OCI-LY7 (cell line): ENCODE results near the gene SLC25A26. TPM values are rescaled to one million over a fixed set of nuclear protein-coding genes. Genes with fewer than 3 reads are reported as not detected.
A peak's percentile ranks its signal among the peaks of the same experiment; 100 is the strongest.

Source experiments
- BruUV-seq: library from RNA; stranded (reverse); fragments of 400-500 nt; replicated peaks from 2 replicates; lab custom pipeline; 2021; lab: Mats Ljungman, UMichigan
- CTCF ChIA-PET: fragments of 300-600 bp; sonication (Branson Sonifier 250); formaldehyde crosslinking; loops from one replicate; lab custom pipeline; 2022; ENCODE audit warnings: antibody characterized with exemption; ENCODE audit not compliant: unreplicated experiment; lab: Charles Lee
- POLR2A ChIA-PET: fragments of 300-600 bp; sonication (Branson Sonifier 250); formaldehyde crosslinking; loops from one replicate; lab custom pipeline; 2022; ENCODE audit warnings: antibody characterized with exemption; lab: Charles Lee
- DNase-seq: peaks from one replicate; pipeline ENCODE4 v3.0.0-alpha.2; 2015; ENCODE audit warnings: low spot score
- H2AFZ ChIP-seq: fragments of 200-600 bp; sonication (generic), shearing (Covaris generic); 2 replicates; pipeline ENCODE4 v1.6.1; 2014; ENCODE audit warnings: mild to moderate bottlenecking, antibody characterized with exemption, low read length, moderate library complexity
- H3K27ac ChIP-seq: fragments of 200-600 bp; sonication (generic); 2 replicates; pipeline ENCODE4 v1.5.1; 2014; ENCODE audit warnings: mixed run types, low read depth, mild to moderate bottlenecking, moderate library complexity, low read length, inconsistent platforms; ENCODE audit not compliant: poor library complexity, severe bottlenecking
- H3K36me3 ChIP-seq: fragments of 200-600 bp; sonication (generic); 2 replicates; pipeline ENCODE4 v1.6.1; 2014; ENCODE audit warnings: mild to moderate bottlenecking, antibody characterized with exemption, low read length, moderate library complexity, mixed read lengths; ENCODE audit not compliant: insufficient read depth
- H3K4me1 ChIP-seq: fragments of 200-600 bp; sonication (generic); 2 replicates; pipeline ENCODE4 v1.5.1; 2014; ENCODE audit warnings: mild to moderate bottlenecking, low read length; ENCODE audit not compliant: insufficient read depth, poor library complexity, severe bottlenecking
- H3K4me2 ChIP-seq: fragments of 200-600 bp; sonication (generic); 2 replicates; pipeline ENCODE4 v1.6.1; 2014; ENCODE audit warnings: mild to moderate bottlenecking, low read length
- H3K4me3 ChIP-seq: fragments of 200-600 bp; sonication (generic); 2 replicates; pipeline ENCODE4 v1.5.1; 2014; ENCODE audit warnings: mild to moderate bottlenecking, low read depth, low read length; ENCODE audit not compliant: poor library complexity, severe bottlenecking
- H3K79me2 ChIP-seq: fragments of 200-600 bp; sonication (generic); 2 replicates; pipeline ENCODE4 v1.6.1; 2016; ENCODE audit warnings: low read depth, mild to moderate bottlenecking, low read length, moderate library complexity, mixed read lengths; ENCODE audit not compliant: insufficient read depth
- H3K9me2 ChIP-seq: fragments of 200-600 bp; sonication (generic); 2 replicates; pipeline ENCODE4 v1.6.1; 2016; ENCODE audit warnings: mild to moderate bottlenecking, low read length, mixed read lengths; ENCODE audit not compliant: insufficient read depth
- H3K9me3 ChIP-seq: fragments of 200-600 bp; sonication (generic); 2 replicates; pipeline ENCODE4 v1.6.1; 2014; ENCODE audit warnings: mild to moderate bottlenecking, mixed run types, low read length, mixed read lengths
- H4K20me1 ChIP-seq: fragments of 200-600 bp; sonication (generic); 2 replicates; pipeline ENCODE4 v1.6.1; 2014; ENCODE audit warnings: mild to moderate bottlenecking, antibody characterized with exemption, low read length, moderate library complexity, mixed read lengths; ENCODE audit not compliant: insufficient read depth
- CTCF ChIP-seq: fragments of 200-600 bp; sonication (generic); conservative IDR thresholded peaks from 2 replicates; pipeline ENCODE4 v1.5.1; 2014; ENCODE audit warnings: mild to moderate bottlenecking, antibody characterized with exemption, low read length, moderate library complexity, mixed read lengths
- EZH2phosphoT487 ChIP-seq: fragments of 200-600 bp; sonication (generic); IDR thresholded peaks from 2 replicates; pipeline ENCODE4 v1.6.1; 2018; ENCODE audit warnings: low read depth, borderline replicate concordance, mild to moderate bottlenecking, mixed run types, antibody characterized with exemption, low read length, moderate library complexity, mixed read lengths
- intact Hi-C: fragments of 100-400 bp; cut with micrococcal nuclease; formaldehyde crosslinking; loops from one replicate; pipeline ENCODE4 v1.10.0; 2022; ENCODE audit not compliant: unreplicated experiment
- total RNA-seq, 2 experiments: library from RNA; depleted of rRNA in 1 of 2; stranded (reverse); fragments of >200 nt in 1 of 2; shearing (Covaris generic) in 1 of 2; gene quantifications; 2 replicates each; pipeline ENCODE4 v1.2.3, GENCODE V29; 2014 to 2022

Gene SLC25A26
- total RNA-seq, 2 experiments from 2014 or later, result 9.8 to 14.2 TPM

GRCh38 chr3:66409771-66410754, 189.3 kb downstream of the SLC25A26 start:
- TF ChIP-seq CTCF (no peak), EZH2phosphoT487 (no peak)
- peaks cover 96% of the 10 kb centered on the region for H3K36me3 ChIP-seq
- no peak overlapping the region for H3K27ac ChIP-seq
- H2AFZ ChIP-seq, result no peak overlapping the region
- H3K9me3 ChIP-seq, result no peaks in the 10 kb centered on the region
- H3K9me2 ChIP-seq, result no peaks in the 10 kb centered on the region
- H3K79me2 ChIP-seq, result peaks cover 5% of the 10 kb centered on the region; the same call in 1 of the 2 replicates
- no peak for DNase-seq
- no peak overlapping the region for H3K4me3 ChIP-seq
- no peaks in the 10 kb centered on the region for H4K20me1 ChIP-seq
- H3K4me2 ChIP-seq, result no peak overlapping the region
- POLR2A ChIA-PET, result interaction anchor here (1.0 kb wide), 1 partner anchor 73 kb away, joined by 3 read pairs; no protein-coding TSS in a partner anchor
- CTCF ChIA-PET, result no interaction called here
- H3K4me1 ChIP-seq, result peaks cover 34% of the 10 kb centered on the region
- intact Hi-C loops, result no loop called here
- no TSS peak for BruUV-seq

- Histone ChIP-seq H3K4me2 (no peak overlapping the region), H3K36me3 (peaks cover 96% of the 10 kb centered on the region), H3K79me2 (peaks cover 5% of the 10 kb centered on the region; the same call in 1 of the 2 replicates), H4K20me1 (no peaks in the 10 kb centered on the region), H3K4me3 (no peak overlapping the region), H3K4me1 (peaks cover 34% of the 10 kb centered on the region), H3K27ac (peak overlapping the region; percentile 3), H3K9me3 (no peaks in the 10 kb centered on the region), H2AFZ (no peak overlapping the region), H3K9me2 (no peaks in the 10 kb centered on the region)
- ChIA-PET POLR2A (interaction anchor here (0.8 to 1.0 kb wide), 2 partner anchors 72 to 400 kb away, joined by 3 to 4 read pairs; no protein-coding TSS in a partner anchor), CTCF (interaction anchor here (1.1 kb wide), 1 partner anchor 57 kb away, joined by 4 read pairs; no protein-coding TSS in a partner anchor)
- TF ChIP-seq CTCF, result no peak
- no peak for TF ChIP-seq EZH2phosphoT487
- intact Hi-C loops, result no loop called here
- BruUV-seq, result no TSS peak
- no peak for DNase-seq
These were observed 190.2 kb downstream of the SLC25A26 start for GRCh38 chr3:66410976-66411375.
